Large intestine (tissue), 3 donors: ENCODE data around the gene RHOD. TPM values are rescaled to one million over a fixed set of nuclear protein-coding genes. Genes with fewer than 3 reads are reported as not detected.

Experiments used
- DNase-seq, 2 donors: peaks; one replicate each; pipeline versions ENCODE4 v3.0.0 to v3.0.0-alpha.2; 2013
- H3K27ac ChIP-seq: one replicate; pipeline ENCODE4 v1.5.1; 2013; ENCODE audit warnings: low read length
- H3K27me3 ChIP-seq: 2 replicates; pipeline ENCODE4 v1.6.1; 2013; ENCODE audit warnings: low read length; ENCODE audit not compliant: control insufficient read depth, insufficient read depth
- H3K36me3 ChIP-seq: 2 replicates; pipeline ENCODE4 v1.6.1; 2013; ENCODE audit warnings: low read length; ENCODE audit not compliant: control insufficient read depth, insufficient read depth
- H3K4me1 ChIP-seq: one replicate; pipeline ENCODE4 v1.6.1; 2013; ENCODE audit warnings: low read length; ENCODE audit not compliant: control insufficient read depth, insufficient read depth
- H3K4me3 ChIP-seq: one replicate; pipeline ENCODE4 v1.5.1; 2013; ENCODE audit warnings: low read length
- H3K9me3 ChIP-seq: one replicate; pipeline ENCODE4 v1.6.1; 2013; ENCODE audit warnings: mild to moderate bottlenecking, low read depth, low read length, moderate library complexity; ENCODE audit not compliant: control insufficient read depth
- WGBS: methylation state at CpG from one replicate; pipeline ENCODE4 v1.1.5; 2013; ENCODE audit warnings: low lambda C conversion rate; ENCODE audit not compliant: insufficient coverage; 5-methylcytosine and 5-hydroxymethylcytosine counted together
- polyA plus RNA-seq: library from polyadenylated mRNA; unstranded; fragments of 120-200 nt; gene quantifications from one replicate; pipeline ENCODE4 v1.2.1, GENCODE V29; 2013

Gene RHOD
- polyA plus RNA-seq, 1 donor, result 22.9 TPM

GRCh38 chr11:67083786-67084366, 27.2 kb downstream of the RHOD start:
- Histone ChIP-seq H3K4me3 (no peak overlapping the region), H3K27me3 (no peaks in the 10 kb centered on the region), H3K9me3 (no peaks in the 10 kb centered on the region), H3K27ac (no peak overlapping the region), H3K36me3 (no peaks in the 10 kb centered on the region), H3K4me1 (peaks cover 9% of the 10 kb centered on the region)
- no CpG with 5 or more reads among the region's 8 CpGs for WGBS
- DNase-seq, result no peak

- Histone ChIP-seq H3K27me3 (no peaks in the 10 kb centered on the region), H3K27ac (no peak overlapping the region), H3K9me3 (no peaks in the 10 kb centered on the region), H3K36me3 (no peaks in the 10 kb centered on the region), H3K4me1 (peaks cover 7% of the 10 kb centered on the region), H3K4me3 (no peak overlapping the region)
- DNase-seq, result no peak
- 100% methylated on average over 1 of the region's 5 CpGs for WGBS
Observed at GRCh38 chr11:67085617-67086016, 29.0 kb downstream of the RHOD start.

GRCh38 chr11:67090717-67091116, 34.1 kb downstream of the RHOD start:
- no peak overlapping the region for H3K27ac ChIP-seq
- H3K9me3 ChIP-seq, result no peaks in the 10 kb centered on the region
- no peaks in the 10 kb centered on the region for H3K36me3 ChIP-seq
- WGBS, result no CpG with 5 or more reads among the region's 8 CpGs
- no peaks in the 10 kb centered on the region for H3K4me1 ChIP-seq
- no peak overlapping the region for H3K4me3 ChIP-seq
- DNase-seq, result no peak
- no peaks in the 10 kb centered on the region for H3K27me3 ChIP-seq

- H3K27me3 ChIP-seq, result no peaks in the 10 kb centered on the region
- WGBS, result no CpG with 5 or more reads among the region's 1 CpG
- no peaks in the 10 kb centered on the region for H3K9me3 ChIP-seq
- no peak overlapping the region for H3K27ac ChIP-seq
- no peak overlapping the region for H3K4me3 ChIP-seq
- no peaks in the 10 kb centered on the region for H3K4me1 ChIP-seq
- H3K36me3 ChIP-seq, result no peaks in the 10 kb centered on the region
- no peak for DNase-seq
Observed at GRCh38 chr11:67095214-67095507, 38.5 kb downstream of the RHOD start.

GRCh38 chr11:67098799-67099429, 42.3 kb downstream of the RHOD start:
- no peak overlapping the region for H3K27ac ChIP-seq
- H3K4me1 ChIP-seq, result no peaks in the 10 kb centered on the region
- no peak overlapping the region for H3K4me3 ChIP-seq
- 94% methylated on average over 2 of the region's 6 CpGs for WGBS
- H3K27me3 ChIP-seq, result no peaks in the 10 kb centered on the region
- no peaks in the 10 kb centered on the region for H3K9me3 ChIP-seq
- H3K36me3 ChIP-seq, result no peaks in the 10 kb centered on the region
- no peak for DNase-seq

- Histone ChIP-seq H3K4me3 (no peak overlapping the region), H3K27me3 (no peaks in the 10 kb centered on the region), H3K9me3 (no peaks in the 10 kb centered on the region), H3K27ac (no peak overlapping the region), H3K36me3 (no peaks in the 10 kb centered on the region), H3K4me1 (no peaks in the 10 kb centered on the region)
- WGBS, result 100% methylated on average over 2 of the region's 6 CpGs
- no peak for DNase-seq
Observed at GRCh38 chr11:67099831-67100324, 43.2 kb downstream of the RHOD start.

- WGBS, result 80% methylated on average over 1 of the region's 8 CpGs
- Histone ChIP-seq H3K27me3 (no peaks in the 10 kb centered on the region), H3K4me1 (no peaks in the 10 kb centered on the region), H3K4me3 (no peak overlapping the region), H3K36me3 (no peaks in the 10 kb centered on the region), H3K27ac (no peak overlapping the region), H3K9me3 (no peaks in the 10 kb centered on the region)
- no peak for DNase-seq
Observed at GRCh38 chr11:67102664-67103063, 46.0 kb downstream of the RHOD start.

GRCh38 chr11:67105964-67106363, 49.3 kb downstream of the RHOD start:
- DNase-seq, result no peak
- no peaks in the 10 kb centered on the region for H3K36me3 ChIP-seq
- no peak overlapping the region for H3K27ac ChIP-seq
- no peak overlapping the region for H3K4me3 ChIP-seq
- WGBS, result no CpG with 5 or more reads among the region's 2 CpGs
- no peaks in the 10 kb centered on the region for H3K27me3 ChIP-seq
- H3K9me3 ChIP-seq, result no peaks in the 10 kb centered on the region
- no peaks in the 10 kb centered on the region for H3K4me1 ChIP-seq

GRCh38 chr11:67111261-67111660, 54.6 kb downstream of the RHOD start:
- no peaks in the 10 kb centered on the region for H3K9me3 ChIP-seq
- peaks cover 17% of the 10 kb centered on the region for H3K4me1 ChIP-seq
- whole genome bisulfite sequencing, result no CpG with 5 or more reads among the region's 1 CpG
- DNase-seq, result no peak
- H3K4me3 ChIP-seq, result no peak overlapping the region
- H3K27ac ChIP-seq, result no peak overlapping the region
- no peaks in the 10 kb centered on the region for H3K27me3 ChIP-seq
- no peaks in the 10 kb centered on the region for H3K36me3 ChIP-seq

GRCh38 chr11:67113231-67113721, 56.6 kb downstream of the RHOD start:
- no peak overlapping the region for H3K27ac ChIP-seq
- no peaks in the 10 kb centered on the region for H3K9me3 ChIP-seq
- DNase-seq, result no peak
- H3K4me3 ChIP-seq, result no peak overlapping the region
- WGBS, result 100% methylated on average over 1 of the region's 5 CpGs
- H3K36me3 ChIP-seq, result no peaks in the 10 kb centered on the region
- H3K27me3 ChIP-seq, result no peaks in the 10 kb centered on the region
- peaks cover 22% of the 10 kb centered on the region for H3K4me1 ChIP-seq
